ENCODE results near the gene ZNF699. TPM values are rescaled to one million over a fixed set of nuclear protein-coding genes. Genes with fewer than 3 reads are reported as not detected.

ZNF699 gene
- total and polyA plus RNA-seq, 5 experiments from 2014 or later: 6.9 to 30.0 (median 20.6) TPM

DNA sequence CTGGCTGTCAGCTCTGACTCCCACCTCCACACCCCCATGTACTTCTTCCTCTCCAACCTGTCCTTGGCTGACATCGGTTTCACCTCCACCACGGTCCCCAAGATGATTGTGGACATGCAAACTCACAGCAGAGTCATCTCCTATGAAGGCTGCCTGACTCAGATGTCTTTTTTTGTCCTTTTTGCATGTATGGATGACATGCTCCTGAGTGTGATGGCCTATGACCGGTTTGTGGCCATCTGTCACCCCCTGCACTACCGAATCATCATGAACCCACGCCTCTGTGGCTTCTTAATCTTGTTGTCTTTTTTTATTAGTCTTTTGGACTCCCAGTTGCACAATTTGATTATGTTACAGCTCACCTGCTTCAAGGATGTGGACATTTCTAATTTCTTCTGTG is 58.4 kb downstream of the ZNF699 start:
- DNase-seq (no peak), ATAC-seq (no peak)
- H3K4me3 Mint-ChIP-seq: no peak overlapping the region
- H3K9me3 Mint-ChIP-seq: peaks cover 0 to 10% (median 7%) of the 10 kb centered on the region in 9 donors
- H3K27ac Mint-ChIP-seq: no peak overlapping the region
- H3K27me3 Mint-ChIP-seq: peaks cover 8 to 30% (median 13%) of the 10 kb centered on the region in 5 donors
- H3K4me1 Mint-ChIP-seq: no peaks in the 10 kb centered on the region
- POLR2A ChIA-PET: no interaction called here
- H3K36me3 Mint-ChIP-seq: peaks cover 0 to 12% (median 2%) of the 10 kb centered on the region in 3 donors

DNA sequence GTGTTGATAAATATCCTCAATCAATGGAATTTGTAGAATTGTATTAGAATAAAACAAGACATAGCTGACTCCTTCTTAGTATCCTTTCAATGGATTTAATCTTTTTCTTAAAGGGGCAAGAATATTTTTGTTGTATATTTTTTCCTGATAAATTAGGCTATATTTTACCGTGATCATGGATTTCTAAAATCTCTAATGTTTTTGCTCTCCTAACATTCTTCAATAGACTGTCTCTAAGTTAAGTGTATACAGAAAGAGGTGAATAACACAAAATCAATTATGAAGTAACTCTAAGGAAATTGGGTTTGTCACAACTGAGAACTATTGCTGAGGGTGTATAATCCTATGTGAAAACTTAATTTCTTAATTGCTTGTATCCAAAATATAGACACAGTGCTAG is 59.0 kb downstream of the ZNF699 start, which contains the start of gene OR7E24:
Gene OR7E24 (plus strand): TSS at position 301 of the 400 bp plus-strand sequence. CDS start 114 bp downstream, outside the sequence.
- Mint-ChIP-seq H3K4me3 (no peak within 1 kb of the TSS), H3K27ac (no peak within 1 kb of the TSS), H3K27me3 (peaks cover 8 to 30% (median 13%) of the 10 kb centered on the region in 5 donors), H3K9me3 (peaks cover 0 to 10% (median 8%) of the 10 kb centered on the region in 9 donors), H3K36me3 (peaks cover 0 to 12% (median 2%) of the 10 kb centered on the region in 3 donors), H3K4me1 (no peaks in the 10 kb centered on the region)
- POLR2A ChIA-PET: no interaction called here
- DNase-seq (no peak), ATAC-seq (no peak)

Other genes starting within 250 kb of the ZNF699 start
- gene OR1M1, start 222.8 kb downstream of the ZNF699 start, total RNA-seq: not detected
- not detected for gene OR1M1, start 222.8 kb downstream of the ZNF699 start, polyA plus RNA-seq
- gene OR7G2, start 202.4 kb downstream of the ZNF699 start, total RNA-seq: not detected
- gene OR7G2, start 202.4 kb downstream of the ZNF699 start, polyA plus RNA-seq: not detected
- gene OR7G1, start 194.1 kb downstream of the ZNF699 start, total RNA-seq: not detected
- not detected for gene OR7G1, start 194.1 kb downstream of the ZNF699 start, polyA plus RNA-seq
- gene OR7G3, start 182.9 kb downstream of the ZNF699 start, total RNA-seq: not detected
- gene OR7G3, start 182.9 kb downstream of the ZNF699 start, polyA plus RNA-seq: not detected
- 10 to 100 TPM; 56.5 to 67.4 TPM for gene ZNF317, start 169.4 kb downstream of the ZNF699 start, total RNA-seq
- gene ZNF317, start 169.4 kb downstream of the ZNF699 start, polyA plus RNA-seq: 10 to 100 TPM; 26.0 to 56.4 (median 31.9) TPM
- under 1 TPM in 1 of 2 experiments, not detected in 1; 0.11 TPM for gene OR7D2, start 130.9 kb downstream of the ZNF699 start, total RNA-seq
- gene OR7D2, start 130.9 kb downstream of the ZNF699 start, polyA plus RNA-seq: not detected
- gene OR7D4, start 90.2 kb downstream of the ZNF699 start, total RNA-seq: not detected
- gene OR7D4, start 90.2 kb downstream of the ZNF699 start, polyA plus RNA-seq: not detected
- gene OR7E24, start 58.9 kb downstream of the ZNF699 start, total RNA-seq: not detected
- not detected for gene OR7E24, start 58.9 kb downstream of the ZNF699 start, polyA plus RNA-seq
- gene ZNF559, start 14.3 kb upstream of the ZNF699 start, total RNA-seq: 10 to 100 TPM; 65.4 to 66.0 TPM
- gene ZNF559, start 14.3 kb upstream of the ZNF699 start, polyA plus RNA-seq: 10 to 100 TPM; 37.2 to 55.4 (median 45.1) TPM
- 1 to 10 TPM; 3.5 to 4.6 TPM for gene ZNF177, start 53.2 kb upstream of the ZNF699 start, total RNA-seq
- under 1 TPM; 0.28 to 0.73 (median 0.49) TPM for gene ZNF177, start 53.2 kb upstream of the ZNF699 start, polyA plus RNA-seq
- 100 to 1,000 TPM; 140 to 147 TPM for gene ZNF266, start 125.7 kb upstream of the ZNF699 start, total RNA-seq
- gene ZNF266, start 125.7 kb upstream of the ZNF699 start, polyA plus RNA-seq: 10 to 100 TPM; 15.5 to 18.8 (median 17.7) TPM
- not detected for gene ZNF560, start 188.8 kb upstream of the ZNF699 start, total RNA-seq
- not detected for gene ZNF560, start 188.8 kb upstream of the ZNF699 start, polyA plus RNA-seq
- 10 to 100 TPM; 24.4 to 27.3 TPM for gene ZNF426, start 228.8 kb upstream of the ZNF699 start, total RNA-seq
- 10 to 100 TPM; 15.8 to 18.4 (median 17.4) TPM for gene ZNF426, start 228.8 kb upstream of the ZNF699 start, polyA plus RNA-seq

Measured in naive thymus-derived CD8-positive, alpha-beta T cell (primary cell).